Large intestine (tissue), 3 donors: ENCODE data around the gene SLC66A3. TPM values are rescaled to one million over a fixed set of nuclear protein-coding genes. Genes with fewer than 3 reads are reported as not detected.
"Not testable (repeated sequence)": the region's sequence is repeated elsewhere in the genome, so short reads cannot be mapped to it uniquely, and the experiment has no call there.

Source experiments
- DNase-seq, 2 donors: peaks; one replicate each; pipeline versions ENCODE4 v3.0.0 to v3.0.0-alpha.2; 2013
- H3K27ac ChIP-seq: one replicate; pipeline ENCODE4 v1.5.1; 2013; ENCODE audit warnings: low read length
- H3K27me3 ChIP-seq: 2 replicates; pipeline ENCODE4 v1.6.1; 2013; ENCODE audit warnings: low read length; ENCODE audit not compliant: control insufficient read depth, insufficient read depth
- H3K36me3 ChIP-seq: 2 replicates; pipeline ENCODE4 v1.6.1; 2013; ENCODE audit warnings: low read length; ENCODE audit not compliant: control insufficient read depth, insufficient read depth
- H3K4me1 ChIP-seq: one replicate; pipeline ENCODE4 v1.6.1; 2013; ENCODE audit warnings: low read length; ENCODE audit not compliant: control insufficient read depth, insufficient read depth
- H3K4me3 ChIP-seq: one replicate; pipeline ENCODE4 v1.5.1; 2013; ENCODE audit warnings: low read length
- H3K9me3 ChIP-seq: one replicate; pipeline ENCODE4 v1.6.1; 2013; ENCODE audit warnings: mild to moderate bottlenecking, low read depth, low read length, moderate library complexity; ENCODE audit not compliant: control insufficient read depth
- WGBS: methylation state at CpG from one replicate; pipeline ENCODE4 v1.1.5; 2013; ENCODE audit warnings: low lambda C conversion rate; ENCODE audit not compliant: insufficient coverage; 5-methylcytosine and 5-hydroxymethylcytosine counted together
- polyA plus RNA-seq: library from polyadenylated mRNA; unstranded; fragments of 120-200 nt; gene quantifications from one replicate; pipeline ENCODE4 v1.2.1, GENCODE V29; 2013

SLC66A3 gene
- polyA plus RNA-seq, 1 donor = 13.3 TPM

- Histone ChIP-seq H3K27ac (no peak overlapping the region), H3K9me3 (no peaks in the 10 kb centered on the region), H3K4me3 (no peak overlapping the region), H3K4me1 (no peaks in the 10 kb centered on the region), H3K36me3 (no peaks in the 10 kb centered on the region), H3K27me3 (no peaks in the 10 kb centered on the region)
- DNase-seq = no peak
- WGBS = no CpG with 5 or more reads among the region's 4 CpGs
Observed at GRCh38 chr2:11161747-11162146, 6.5 kb downstream of the SLC66A3 start.

GRCh38 chr2:11163439-11164317 is 8.4 kb downstream of the SLC66A3 start:
- H3K27ac ChIP-seq = no peak overlapping the region
- no peaks in the 10 kb centered on the region for H3K27me3 ChIP-seq

GRCh38 chr2:11165046-11165445 is 9.8 kb downstream of the SLC66A3 start:
- WGBS = no CpG with 5 or more reads among the region's 28 CpGs
- H3K4me3 ChIP-seq, H3K4me1 ChIP-seq, H3K27me3 ChIP-seq, H3K36me3 ChIP-seq, H3K9me3 ChIP-seq, H3K27ac ChIP-seq, DNase-seq: not testable (repeated sequence)

More at GRCh38 chr2:11163439-11164317, 8.4 kb downstream of the SLC66A3 start:
- Histone ChIP-seq H3K9me3 (no peaks in the 10 kb centered on the region), H3K4me3 (no peak overlapping the region), H3K36me3 (no peaks in the 10 kb centered on the region), H3K4me1 (no peaks in the 10 kb centered on the region)
- no peak for DNase-seq
- WGBS = no CpG with 5 or more reads among the region's 16 CpGs

GRCh38 chr2:11166476-11166875 is 11.2 kb downstream of the SLC66A3 start:
- Histone ChIP-seq H3K4me1 (no peaks in the 10 kb centered on the region), H3K27ac (no peak overlapping the region), H3K9me3 (no peaks in the 10 kb centered on the region), H3K27me3 (no peaks in the 10 kb centered on the region), H3K36me3 (no peaks in the 10 kb centered on the region), H3K4me3 (no peak overlapping the region)
- no peak for DNase-seq
- WGBS = no CpG with 5 or more reads among the region's 10 CpGs

GRCh38 chr2:11168488-11168887 is 13.2 kb downstream of the SLC66A3 start:
- H3K9me3 ChIP-seq = no peaks in the 10 kb centered on the region
- H3K4me1 ChIP-seq = no peaks in the 10 kb centered on the region
- no peaks in the 10 kb centered on the region for H3K36me3 ChIP-seq
- no peaks in the 10 kb centered on the region for H3K27me3 ChIP-seq
- no peak for DNase-seq
- H3K27ac ChIP-seq = no peak overlapping the region
- H3K4me3 ChIP-seq = no peak overlapping the region
- no CpG with 5 or more reads among the region's 9 CpGs for WGBS

GRCh38 chr2:11169333-11169732 is 14.1 kb downstream of the SLC66A3 start:
- H3K27me3 ChIP-seq = no peaks in the 10 kb centered on the region
- DNase-seq = no peak
- no peaks in the 10 kb centered on the region for H3K9me3 ChIP-seq
- WGBS = no CpG with 5 or more reads among the region's 13 CpGs
- no peaks in the 10 kb centered on the region for H3K4me1 ChIP-seq
- H3K4me3 ChIP-seq = no peak overlapping the region
- H3K36me3 ChIP-seq = no peaks in the 10 kb centered on the region
- no peak overlapping the region for H3K27ac ChIP-seq

- no peak for DNase-seq
- no CpG with 5 or more reads among the region's 9 CpGs for WGBS
- H3K4me3 ChIP-seq = no peak overlapping the region
- H3K36me3 ChIP-seq = peaks cover 3% of the 10 kb centered on the region
- no peaks in the 10 kb centered on the region for H3K27me3 ChIP-seq
- no peaks in the 10 kb centered on the region for H3K4me1 ChIP-seq
- H3K9me3 ChIP-seq = no peaks in the 10 kb centered on the region
- no peak overlapping the region for H3K27ac ChIP-seq
Observed at GRCh38 chr2:11174222-11174621, 19.0 kb downstream of the SLC66A3 start.

- no peak overlapping the region for H3K27ac ChIP-seq
- H3K4me3 ChIP-seq = no peak overlapping the region
- DNase-seq = no peak
- H3K36me3 ChIP-seq = peaks cover 9% of the 10 kb centered on the region
- 93% methylated on average over 3 of the region's 6 CpGs for WGBS
- H3K9me3 ChIP-seq = no peaks in the 10 kb centered on the region
- no peaks in the 10 kb centered on the region for H3K4me1 ChIP-seq
- H3K27me3 ChIP-seq = no peaks in the 10 kb centered on the region
Observed at GRCh38 chr2:11175293-11175795, 20.1 kb downstream of the SLC66A3 start.

GRCh38 chr2:11177871-11178690 is 22.8 kb downstream of the SLC66A3 start:
- H3K9me3 ChIP-seq = no peaks in the 10 kb centered on the region
- H3K27ac ChIP-seq = no peak overlapping the region
- no peaks in the 10 kb centered on the region for H3K27me3 ChIP-seq
- 100% methylated on average over 1 of the region's 5 CpGs for WGBS
- H3K4me3 ChIP-seq = no peak overlapping the region
- DNase-seq = no peak
- peaks cover 23% of the 10 kb centered on the region for H3K36me3 ChIP-seq
- H3K4me1 ChIP-seq = no peaks in the 10 kb centered on the region

- no peaks in the 10 kb centered on the region for H3K27me3 ChIP-seq
- no peak for DNase-seq
- no peaks in the 10 kb centered on the region for H3K9me3 ChIP-seq
- H3K4me3 ChIP-seq = no peak overlapping the region
- no CpG with 5 or more reads among the region's 4 CpGs for WGBS
- H3K27ac ChIP-seq = no peak overlapping the region
- H3K4me1 ChIP-seq = no peaks in the 10 kb centered on the region
- H3K36me3 ChIP-seq = peaks cover 24% of the 10 kb centered on the region
Observed at GRCh38 chr2:11179196-11179595, 23.9 kb downstream of the SLC66A3 start.
